Measurements from ENCODE around the gene GSS. TPM values are rescaled to one million over a fixed set of nuclear protein-coding genes. Genes with fewer than 3 reads are reported as not detected.
A peak's percentile ranks its signal among the peaks of the same experiment; 100 is the strongest.

The GSS gene
- total and polyA plus RNA-seq, 9 donors, result 26.1 to 34.0 (median 29.5) TPM

- Histone ChIP-seq H3K9me3 (replicated peaks; ENCODE audit: control insufficient read depth, low read depth, low read length) (no peaks in the 10 kb centered on the region), H3K27ac (ENCODE audit: low read length) (no peak overlapping the region), H3K4me1 (ENCODE audit: control insufficient read depth, insufficient read depth, low read length) (peaks cover 49% of the 10 kb centered on the region), H3K36me3 (ENCODE audit: control insufficient read depth, insufficient read depth, low read length) (no peaks in the 10 kb centered on the region), H3K4me3 (ENCODE audit: low read length) (no peak overlapping the region), H3K27me3 (ENCODE audit: control insufficient read depth, insufficient read depth, low read length) (peaks cover 11% of the 10 kb centered on the region)
- WGBS (ENCODE audit: insufficient coverage), result 54% methylated on average over 7 of the region's 25 CpGs
- peak; percentile 16 for DNase-seq
These were observed 30.1 kb upstream of the GSS start for GRCh38 chr20:34985461-34986310.

GRCh38 chr20:34984756-34985261 lies 29.2 kb upstream of the GSS start:
- H3K36me3 ChIP-seq (ENCODE audit: control insufficient read depth, insufficient read depth, low read length), result no peaks in the 10 kb centered on the region
- H3K4me1 ChIP-seq (ENCODE audit: control insufficient read depth, insufficient read depth, low read length), result peaks cover 53% of the 10 kb centered on the region
- 68% methylated on average over 13 of the region's 18 CpGs for WGBS (ENCODE audit: insufficient coverage)
- peak; percentile 14 for DNase-seq
- H3K4me3 ChIP-seq (ENCODE audit: low read length), result no peak overlapping the region
- H3K9me3 ChIP-seq (replicated peaks; ENCODE audit: control insufficient read depth, low read depth, low read length), result no peaks in the 10 kb centered on the region
- H3K27ac ChIP-seq (ENCODE audit: low read length), result no peak overlapping the region
- H3K27me3 ChIP-seq (ENCODE audit: control insufficient read depth, insufficient read depth, low read length), result peaks cover 11% of the 10 kb centered on the region

- 19% methylated on average over 6 of the region's 14 CpGs for WGBS (ENCODE audit: insufficient coverage)
- no peak overlapping the region for H3K27ac ChIP-seq (ENCODE audit: low read length)
- DNase-seq, result peak; percentile 25
- H3K4me1 ChIP-seq (ENCODE audit: control insufficient read depth, insufficient read depth, low read length), result peaks cover 53% of the 10 kb centered on the region
- no peaks in the 10 kb centered on the region for H3K36me3 ChIP-seq (ENCODE audit: control insufficient read depth, insufficient read depth, low read length)
- H3K27me3 ChIP-seq (ENCODE audit: control insufficient read depth, insufficient read depth, low read length), result peaks cover 11% of the 10 kb centered on the region
- H3K4me3 ChIP-seq (ENCODE audit: low read length), result no peak overlapping the region
- H3K9me3 ChIP-seq (replicated peaks; ENCODE audit: control insufficient read depth, low read depth, low read length), result no peaks in the 10 kb centered on the region
These were observed 28.6 kb upstream of the GSS start for GRCh38 chr20:34983995-34984735.

GRCh38 chr20:34983089-34983820 lies 27.6 kb upstream of the GSS start:
- Histone ChIP-seq H3K4me1 (ENCODE audit: control insufficient read depth, insufficient read depth, low read length) (peaks cover 53% of the 10 kb centered on the region), H3K27me3 (ENCODE audit: control insufficient read depth, insufficient read depth, low read length) (peaks cover 11% of the 10 kb centered on the region), H3K4me3 (ENCODE audit: low read length) (no peak overlapping the region), H3K36me3 (ENCODE audit: control insufficient read depth, insufficient read depth, low read length) (no peaks in the 10 kb centered on the region), H3K27ac (ENCODE audit: low read length) (no peak overlapping the region), H3K9me3 (replicated peaks; ENCODE audit: control insufficient read depth, low read depth, low read length) (no peaks in the 10 kb centered on the region)
- peak; percentile 21 for DNase-seq
- WGBS (ENCODE audit: insufficient coverage), result 17% methylated on average over 2 of the region's 5 CpGs

GRCh38 chr20:34982270-34983088 lies 26.9 kb upstream of the GSS start:
- Histone ChIP-seq H3K27me3 (ENCODE audit: control insufficient read depth, insufficient read depth, low read length) (peaks cover 11% of the 10 kb centered on the region), H3K9me3 (replicated peaks; ENCODE audit: control insufficient read depth, low read depth, low read length) (no peaks in the 10 kb centered on the region), H3K27ac (ENCODE audit: low read length) (no peak overlapping the region), H3K4me3 (ENCODE audit: low read length) (no peak overlapping the region), H3K4me1 (ENCODE audit: control insufficient read depth, insufficient read depth, low read length) (peaks cover 49% of the 10 kb centered on the region), H3K36me3 (ENCODE audit: control insufficient read depth, insufficient read depth, low read length) (no peaks in the 10 kb centered on the region)
- 89% methylated on average over 15 of the region's 21 CpGs for WGBS (ENCODE audit: insufficient coverage)
- no peak for DNase-seq

- Histone ChIP-seq H3K4me1 (ENCODE audit: control insufficient read depth, insufficient read depth, low read length) (peaks cover 48% of the 10 kb centered on the region), H3K27me3 (ENCODE audit: control insufficient read depth, insufficient read depth, low read length) (peaks cover 8% of the 10 kb centered on the region), H3K36me3 (ENCODE audit: control insufficient read depth, insufficient read depth, low read length) (no peaks in the 10 kb centered on the region), H3K9me3 (replicated peaks; ENCODE audit: control insufficient read depth, low read depth, low read length) (no peaks in the 10 kb centered on the region), H3K4me3 (ENCODE audit: low read length) (no peak overlapping the region), H3K27ac (ENCODE audit: low read length) (no peak overlapping the region)
- DNase-seq, result peak; percentile 68
- WGBS (ENCODE audit: insufficient coverage), result 87% methylated on average over 16 of the region's 22 CpGs
These were observed 25.1 kb upstream of the GSS start for GRCh38 chr20:34980543-34981233.

- Histone ChIP-seq H3K36me3 (ENCODE audit: control insufficient read depth, insufficient read depth, low read length) (no peaks in the 10 kb centered on the region), H3K4me3 (ENCODE audit: low read length) (peak overlapping the region; percentile 3), H3K4me1 (ENCODE audit: control insufficient read depth, insufficient read depth, low read length) (peaks cover 41% of the 10 kb centered on the region), H3K27me3 (ENCODE audit: control insufficient read depth, insufficient read depth, low read length) (peaks cover 5% of the 10 kb centered on the region), H3K27ac (ENCODE audit: low read length) (no peak overlapping the region), H3K9me3 (replicated peaks; ENCODE audit: control insufficient read depth, low read depth, low read length) (no peaks in the 10 kb centered on the region)
- 66% methylated on average over 35 of the region's 42 CpGs for WGBS (ENCODE audit: insufficient coverage)
- DNase-seq, result no peak
These were observed 24.0 kb upstream of the GSS start for GRCh38 chr20:34979366-34980153.

- peak; percentile 16 for DNase-seq
- Histone ChIP-seq H3K4me1 (ENCODE audit: control insufficient read depth, insufficient read depth, low read length) (peaks cover 27% of the 10 kb centered on the region), H3K4me3 (ENCODE audit: low read length) (peak overlapping the region; percentile 11), H3K27ac (ENCODE audit: low read length) (peak overlapping the region; percentile 43), H3K36me3 (ENCODE audit: control insufficient read depth, insufficient read depth, low read length) (no peaks in the 10 kb centered on the region), H3K27me3 (ENCODE audit: control insufficient read depth, insufficient read depth, low read length) (no peaks in the 10 kb centered on the region), H3K9me3 (replicated peaks; ENCODE audit: control insufficient read depth, low read depth, low read length) (no peaks in the 10 kb centered on the region)
- WGBS (ENCODE audit: insufficient coverage), result 85% methylated on average over 7 of the region's 10 CpGs
These were observed 22.6 kb upstream of the GSS start for GRCh38 chr20:34978092-34978744.

Data from muscle of leg (tissue), 11 donors.